Activated CD4-positive, alpha-beta memory T cell treated with anti-CD3 and anti-CD28 coated beads for 36 hours (primary cell): ENCODE data around the gene HECTD3. TPM values are rescaled to one million over a fixed set of nuclear protein-coding genes. Genes with fewer than 3 reads are reported as not detected.

Experiments used
- CTCF ChIA-PET: fragments of 350-600 bp; sonication (Branson Sonifier 250); formaldehyde crosslinking; loops from one replicate; lab custom pipeline; 2021; ENCODE audit warnings: antibody characterized with exemption, inconsistent platforms; lab: Charles Lee
- POLR2A ChIA-PET: fragments of 350-600 bp; sonication (Branson Sonifier 250); formaldehyde crosslinking; loops from one replicate; lab custom pipeline; 2021; ENCODE audit warnings: antibody characterized with exemption; lab: Charles Lee
- DNase-seq: peaks from one replicate; pipeline ENCODE4 v3.0.0-alpha.2; 2020
- H3K27ac Mint-ChIP-seq: one replicate; pipeline ENCODE4 v1.8.0; 2021; ENCODE audit warnings: mixed read lengths
- H3K27me3 Mint-ChIP-seq: one replicate; pipeline ENCODE4 v1.8.0; 2021; ENCODE audit warnings: mixed read lengths
- H3K36me3 Mint-ChIP-seq: one replicate; pipeline ENCODE4 v1.8.0; 2021; ENCODE audit warnings: mixed read lengths
- H3K4me1 Mint-ChIP-seq: one replicate; pipeline ENCODE4 v1.8.0; 2021; ENCODE audit warnings: low read depth, mixed read lengths
- H3K4me3 Mint-ChIP-seq: one replicate; pipeline ENCODE4 v1.8.0; 2021; ENCODE audit warnings: mild to moderate bottlenecking, mixed read lengths
- H3K9me3 Mint-ChIP-seq: one replicate; pipeline ENCODE4 v1.8.0; 2021; ENCODE audit warnings: mixed read lengths
- intact Hi-C: fragments of 100-400 bp; cut with micrococcal nuclease; formaldehyde crosslinking; loops from one replicate; pipeline ENCODE4 v1.15.1; 2023
- total RNA-seq, 2 experiments: library from RNA; stranded (reverse); gene quantifications; one replicate each; pipeline ENCODE4 v1.2.3, GENCODE V29; 2021

HECTD3 gene
- total RNA-seq, 2 experiments from 2014 or later: 23.7 to 25.0 TPM

DNA sequence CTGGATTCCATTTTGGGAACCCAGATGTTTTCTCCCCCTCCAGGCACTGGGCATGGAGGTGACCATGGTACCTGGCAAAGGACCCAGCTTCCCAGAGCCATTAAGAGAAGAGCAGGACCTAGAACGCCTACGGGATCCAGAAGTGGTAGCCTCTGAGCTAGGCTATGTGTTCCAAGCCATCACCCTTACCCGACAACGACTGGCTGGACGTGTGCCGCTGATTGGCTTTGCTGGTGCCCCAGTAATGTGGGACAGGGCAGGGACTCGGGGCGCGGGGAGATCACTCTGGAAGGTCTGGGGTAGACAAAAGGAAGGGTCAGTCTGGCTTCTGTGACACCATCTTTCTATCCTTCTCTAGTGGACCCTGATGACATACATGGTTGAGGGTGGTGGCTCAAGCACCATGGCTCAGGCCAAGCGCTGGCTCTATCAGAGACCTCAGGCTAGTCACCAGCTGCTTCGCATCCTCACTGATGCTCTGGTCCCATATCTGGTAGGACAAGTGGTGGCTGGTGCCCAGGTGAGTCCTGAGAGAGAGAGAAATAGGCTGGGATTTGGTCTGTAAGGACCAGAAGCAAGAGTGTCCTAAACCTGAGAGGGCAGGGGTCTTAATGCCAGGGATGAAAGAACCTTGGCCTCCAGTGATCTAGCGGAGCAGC is 2.6 kb upstream of the HECTD3 start:
- intact Hi-C loops: loop anchor here (1.0 to 10.0 kb wide), 8 partner anchors 177 to 739 kb away; partner anchors contain the start of genes ARMH1, BTBD19, DYNLT4 and IPP
- Mint-ChIP-seq H3K4me1 (peaks cover 44% of the 10 kb centered on the region), H3K4me3 (peak overlapping the region; percentile 25), H3K27ac (no peak overlapping the region), H3K9me3 (no peaks in the 10 kb centered on the region), H3K27me3 (no peaks in the 10 kb centered on the region), H3K36me3 (peaks cover 11% of the 10 kb centered on the region)
- no peak for DNase-seq
- ChIA-PET POLR2A (interaction anchor here (1.0 to 1.7 kb wide), 4 partner anchors 17 to 292 kb away, joined by 3 to 8 read pairs (median 4); no protein-coding TSS in a partner anchor), CTCF (interaction anchor here (0.6 to 5.7 kb wide), 24 partner anchors 14 to 506 kb away, joined by 3 to 259 read pairs (median 5); partner anchors contain the start of genes EIF2B3, MUTYH, TESK2 and TOE1)

DNA sequence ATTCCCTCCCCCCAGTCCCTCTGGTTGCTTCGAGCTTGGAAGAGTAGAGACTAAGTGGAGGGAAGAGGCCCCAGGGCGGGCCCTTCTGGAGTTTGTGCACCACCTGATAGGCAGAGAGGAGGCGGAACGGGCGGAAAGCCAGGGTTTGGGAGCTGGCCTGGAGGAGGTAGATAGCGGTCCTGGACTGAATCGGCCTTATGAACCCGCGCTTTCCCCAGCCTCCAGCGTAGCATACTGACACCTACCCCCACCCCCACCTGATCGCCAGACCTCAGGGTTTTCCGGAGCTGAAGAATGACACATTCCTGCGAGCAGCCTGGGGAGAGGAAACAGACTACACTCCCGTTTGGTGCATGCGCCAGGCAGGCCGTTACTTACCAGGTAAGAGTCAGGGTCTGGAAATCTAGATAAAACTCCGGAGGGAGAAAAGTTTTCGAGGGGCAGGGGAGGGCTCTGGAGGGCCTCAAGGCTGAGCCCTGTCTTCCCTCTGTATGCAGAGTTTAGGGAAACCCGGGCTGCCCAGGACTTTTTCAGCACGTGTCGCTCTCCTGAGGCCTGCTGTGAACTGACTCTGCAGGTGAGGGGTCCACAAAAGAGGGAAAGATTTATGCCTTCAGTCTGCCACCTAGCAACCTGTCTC is 1.6 kb upstream of the HECTD3 start:
- Mint-ChIP-seq H3K36me3 (peaks cover 13% of the 10 kb centered on the region), H3K4me3 (peak overlapping the region; percentile 82), H3K27ac (peak overlapping the region; percentile 92), H3K9me3 (no peaks in the 10 kb centered on the region), H3K27me3 (no peaks in the 10 kb centered on the region), H3K4me1 (peaks cover 41% of the 10 kb centered on the region)
- intact Hi-C loops: loop anchor here (1.0 to 10.0 kb wide), 9 partner anchors 26 to 740 kb away; partner anchors contain the start of genes ARMH1, BTBD19, DYNLT4 and EIF2B3
- ChIA-PET POLR2A (interaction anchor here (0.8 to 4.5 kb wide), 12 partner anchors 16 to 509 kb away, joined by 3 to 41 read pairs (median 14); partner anchors contain the start of genes CCDC163, EIF2B3, MMACHC and MUTYH), CTCF (interaction anchor here (0.6 to 5.7 kb wide), 12 partner anchors 88 to 480 kb away, joined by 3 to 259 read pairs (median 6); partner anchors contain the start of genes HPDL, MUTYH, PLK3 and TESK2)
- peak; percentile 63 for DNase-seq

DNA sequence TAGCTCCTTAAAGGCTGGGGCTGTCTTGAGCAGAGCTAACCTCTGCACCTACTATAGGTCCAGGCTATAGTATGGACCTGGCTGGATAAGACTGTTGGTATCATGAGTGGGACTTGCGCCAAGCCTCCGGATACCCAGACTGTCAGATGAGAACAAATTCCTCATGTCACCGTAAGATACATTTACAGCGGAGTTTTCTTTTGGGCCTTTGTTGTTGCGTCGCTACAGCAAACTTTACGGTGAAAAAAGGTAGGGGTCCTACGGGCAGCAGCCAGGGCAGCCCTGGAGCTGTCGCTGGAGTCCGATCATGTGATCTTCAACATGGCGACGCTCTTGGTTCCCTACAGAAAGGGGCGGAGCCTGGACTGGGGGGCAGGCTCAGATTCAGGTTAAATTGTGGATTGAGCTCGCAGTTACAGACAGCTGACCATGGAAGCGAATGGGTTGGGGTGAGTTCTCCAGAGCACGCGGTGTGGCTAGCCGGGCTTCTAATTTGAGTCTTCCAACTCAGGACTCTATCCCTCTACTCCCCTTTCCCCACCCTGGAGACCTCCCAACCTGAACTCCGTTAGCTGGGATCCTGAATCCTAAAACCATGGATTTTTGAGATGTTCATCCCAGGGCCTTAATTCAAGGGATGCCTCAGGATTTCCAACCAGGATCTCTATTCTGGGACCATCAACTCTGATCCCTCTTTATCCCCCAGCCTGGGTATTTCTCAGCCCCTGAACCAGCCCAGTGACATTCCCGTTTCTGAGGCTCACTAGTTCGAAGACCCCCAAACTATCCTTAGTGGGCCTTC is 914 bp upstream of the HECTD3 start, which contains the start of gene UROD:
Gene UROD (plus strand): TSS at position 418 of the 802 bp plus-strand sequence. CDS start 12 bp downstream, at position 430.
- Mint-ChIP-seq H3K36me3 (peaks cover 14% of the 10 kb centered on the region), H3K27ac (peak within 1 kb of the TSS; percentile 92), H3K4me1 (peaks cover 41% of the 10 kb centered on the region), H3K27me3 (no peaks in the 10 kb centered on the region), H3K4me3 (peak within 1 kb of the TSS; percentile 82), H3K9me3 (no peaks in the 10 kb centered on the region)
- ChIA-PET CTCF (interaction anchor here (0.5 to 5.7 kb wide), 16 partner anchors 25 to 573 kb away, joined by 3 to 259 read pairs (median 6); partner anchors contain the start of genes EIF2B3, HPDL, MUTYH and PLK3), POLR2A (interaction anchor here (0.5 to 4.5 kb wide), 23 partner anchors 15 to 510 kb away, joined by 3 to 41 read pairs (median 7); partner anchors contain the start of genes BTBD19, CCDC163, EIF2B3 and HPDL)
- intact Hi-C loops: loop anchor here (1.0 to 10.0 kb wide), 9 partner anchors 26 to 740 kb away; partner anchors contain the start of genes ARMH1, BTBD19, DYNLT4 and EIF2B3
- DNase-seq: peak; percentile 96

DNA sequence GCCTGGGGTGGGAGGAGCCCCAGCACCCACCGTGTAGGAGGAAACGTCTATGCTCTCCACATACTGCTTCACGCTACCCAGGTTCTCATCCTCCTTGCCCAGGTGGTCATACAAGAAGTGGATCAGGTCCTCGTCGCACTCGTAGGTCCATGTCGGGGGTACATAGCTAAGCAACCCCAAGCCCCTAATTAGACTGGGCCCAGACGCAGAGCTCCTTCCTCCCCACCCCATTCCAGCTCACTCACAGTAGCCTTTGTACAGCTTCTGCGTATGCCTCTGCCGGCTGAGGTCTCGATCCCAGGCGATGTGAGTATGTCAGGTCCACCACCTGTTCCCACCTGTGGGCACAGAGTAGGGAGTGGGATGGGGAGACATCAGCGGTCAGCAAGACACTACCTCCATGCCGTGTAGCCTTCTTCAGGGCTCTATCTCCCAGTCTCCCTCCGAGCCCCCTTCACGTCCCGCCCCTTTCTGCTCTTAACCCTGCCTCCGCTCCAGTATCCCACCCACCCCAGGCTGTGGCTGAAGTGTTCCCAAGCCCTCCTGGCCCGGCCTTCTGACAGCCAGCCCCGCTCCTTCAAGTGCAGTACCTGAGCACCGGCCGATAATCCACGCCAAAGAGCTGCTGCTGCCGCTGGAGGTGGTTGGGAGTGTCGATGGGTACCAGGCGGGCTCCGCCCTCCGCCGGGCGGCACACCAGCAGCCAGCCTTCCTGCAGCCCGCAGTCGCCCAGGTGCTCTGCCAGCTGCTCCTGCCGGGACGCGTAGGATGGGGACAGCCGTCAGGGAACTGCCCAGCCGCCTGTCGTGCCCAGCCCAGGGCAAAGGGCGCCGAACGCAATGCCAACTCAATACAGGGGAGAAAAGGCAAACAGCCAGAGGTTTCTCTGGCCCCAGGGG is 919 bp downstream of the HECTD3 start:
- Mint-ChIP-seq H3K4me3 (peak overlapping the region; percentile 82), H3K27ac (peak overlapping the region; percentile 47), H3K36me3 (peaks cover 24% of the 10 kb centered on the region), H3K4me1 (peaks cover 41% of the 10 kb centered on the region), H3K27me3 (no peaks in the 10 kb centered on the region), H3K9me3 (no peaks in the 10 kb centered on the region)
- DNase-seq: peak; percentile 49
- CTCF ChIA-PET: interaction anchor here (0.6 to 5.7 kb wide), 15 partner anchors 9 to 482 kb away, joined by 3 to 259 read pairs (median 7); partner anchors contain the start of genes EIF2B3, MUTYH, PLK3 and RNU5D-1
- POLR2A ChIA-PET: interaction anchor here (1.1 to 4.5 kb wide), 20 partner anchors 8 to 512 kb away, joined by 3 to 41 read pairs (median 8); partner anchors contain the start of genes BTBD19, EIF2B3, HPDL and MUTYH
- intact Hi-C loops: loop anchor here (5.0 to 10.0 kb wide), 3 partner anchors 205 to 742 kb away; partner anchors contain the start of genes ARMH1, BTBD19, DYNLT4 and IPP

DNA sequence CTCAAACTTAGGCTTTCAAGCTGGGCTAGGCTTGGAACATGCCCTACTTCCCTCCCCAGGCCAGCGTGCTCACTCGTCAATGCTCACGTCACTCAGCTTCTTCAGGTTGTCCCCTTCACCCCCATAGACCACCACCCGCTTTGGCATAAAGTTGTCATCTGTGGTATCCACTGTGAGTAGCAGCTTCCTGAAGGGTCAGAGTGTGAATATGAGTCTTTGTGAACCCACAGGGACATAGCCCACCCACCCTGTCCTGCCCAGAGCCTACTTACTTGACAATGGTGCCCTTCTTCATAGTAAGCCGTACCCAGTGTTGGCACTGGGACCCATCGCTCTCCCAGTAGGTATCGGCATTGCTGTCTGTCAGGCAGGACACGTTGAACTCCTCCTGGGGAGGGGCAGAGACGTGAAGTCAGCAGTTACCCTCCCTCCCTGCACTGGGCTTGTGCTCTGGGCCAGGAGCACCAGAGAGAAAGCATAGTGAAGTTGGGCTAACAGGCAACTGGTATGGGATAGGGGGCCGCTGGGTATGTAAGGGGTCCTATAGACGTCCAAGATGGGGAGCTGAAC is 1.7 kb downstream of the HECTD3 start:
- no peak for DNase-seq
- Mint-ChIP-seq H3K27ac (no peak overlapping the region), H3K27me3 (no peaks in the 10 kb centered on the region), H3K36me3 (peaks cover 21% of the 10 kb centered on the region), H3K4me3 (peak overlapping the region; percentile 82), H3K4me1 (peaks cover 38% of the 10 kb centered on the region), H3K9me3 (no peaks in the 10 kb centered on the region)
- POLR2A ChIA-PET: interaction anchor here (4.5 kb wide), 1 partner anchor 293 kb away, joined by 41 read pairs; no protein-coding TSS in a partner anchor
- intact Hi-C loops: no loop called here
- CTCF ChIA-PET: interaction anchor here (1.1 to 5.7 kb wide), 4 partner anchors 10 to 293 kb away, joined by 3 to 259 read pairs (median 14); partner anchors contain the start of gene PLK3

DNA sequence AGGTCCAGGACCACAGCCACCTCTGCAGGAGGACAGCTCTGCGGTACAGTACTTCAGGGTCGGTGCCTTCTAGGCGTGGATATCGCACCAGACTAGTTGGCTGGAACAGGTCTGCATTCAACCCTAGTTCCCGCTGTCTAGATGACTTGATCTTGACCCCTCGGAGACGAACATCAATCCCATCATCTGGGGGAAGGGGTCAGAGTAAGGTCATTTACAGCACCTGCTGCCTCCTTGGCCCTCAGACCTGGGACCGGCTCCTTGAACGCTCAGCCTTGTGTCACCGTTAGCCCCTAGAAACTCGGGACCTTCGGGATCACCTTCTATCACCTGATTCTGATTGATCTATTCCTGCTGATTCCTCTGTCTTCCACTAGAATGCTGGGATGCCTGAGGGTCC is 2.6 kb downstream of the HECTD3 start:
- Mint-ChIP-seq H3K27ac (no peak overlapping the region), H3K4me3 (no peak overlapping the region), H3K4me1 (peaks cover 30% of the 10 kb centered on the region), H3K27me3 (no peaks in the 10 kb centered on the region), H3K36me3 (peaks cover 21% of the 10 kb centered on the region), H3K9me3 (no peaks in the 10 kb centered on the region)
- ChIA-PET CTCF (interaction anchor here (0.8 kb wide), 1 partner anchor 10 kb away, joined by 3 read pairs; no protein-coding TSS in a partner anchor), POLR2A (interaction anchor here (4.5 kb wide), 1 partner anchor 294 kb away, joined by 41 read pairs; no protein-coding TSS in a partner anchor)
- no peak for DNase-seq
- intact Hi-C loops: no loop called here

DNA sequence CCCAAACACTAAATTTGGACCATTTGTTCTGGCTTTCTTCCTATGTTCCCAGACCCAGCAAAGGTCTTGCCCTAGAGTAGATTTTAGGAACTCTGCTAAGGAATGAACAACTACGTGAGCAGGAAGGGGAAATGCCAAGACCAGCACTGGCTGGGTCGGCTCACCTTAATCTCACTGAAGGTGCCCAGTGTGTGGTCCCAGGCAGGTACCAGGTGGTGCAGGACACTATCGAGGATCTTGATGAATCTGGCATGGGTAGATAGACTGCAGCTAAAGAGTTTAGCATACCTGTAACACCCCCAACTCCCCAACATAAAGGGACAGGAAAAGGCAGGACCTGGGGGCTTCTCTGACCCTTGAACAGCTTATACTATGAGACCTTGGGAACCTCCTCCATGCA is 3.0 kb downstream of the HECTD3 start:
- Mint-ChIP-seq H3K4me1 (peaks cover 27% of the 10 kb centered on the region), H3K4me3 (no peak overlapping the region), H3K9me3 (no peaks in the 10 kb centered on the region), H3K36me3 (peaks cover 23% of the 10 kb centered on the region), H3K27ac (no peak overlapping the region), H3K27me3 (no peaks in the 10 kb centered on the region)
- no peak for DNase-seq
- intact Hi-C loops: no loop called here
- ChIA-PET CTCF (interaction anchor here (0.8 kb wide), 1 partner anchor 10 kb away, joined by 3 read pairs; no protein-coding TSS in a partner anchor), POLR2A (no interaction called here)

DNA sequence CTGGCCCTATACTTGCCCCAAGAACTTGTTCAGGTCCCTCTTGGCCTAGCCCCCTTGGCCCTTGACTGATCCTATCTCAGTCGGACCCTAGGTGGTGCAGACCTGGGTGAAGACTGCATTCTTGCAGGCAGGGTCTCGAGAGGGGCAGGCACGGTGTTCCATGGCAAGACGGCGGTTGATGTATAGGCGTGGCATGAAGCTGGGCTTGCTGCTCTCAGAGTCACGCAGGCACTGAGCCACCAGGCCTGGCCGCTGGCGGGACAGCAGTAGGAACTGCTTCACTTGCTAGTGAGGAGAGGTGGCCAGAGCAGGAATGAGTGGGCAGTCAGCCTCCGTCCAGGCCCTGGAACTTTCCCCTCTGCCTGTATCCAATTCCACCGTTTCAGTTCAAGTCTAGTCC is 3.8 kb downstream of the HECTD3 start:
- CTCF ChIA-PET: interaction anchor here (0.8 kb wide), 1 partner anchor 11 kb away, joined by 3 read pairs; no protein-coding TSS in a partner anchor
- no peak overlapping the region for H3K4me3 Mint-ChIP-seq
- DNase-seq: no peak
- no peaks in the 10 kb centered on the region for H3K27me3 Mint-ChIP-seq
- POLR2A ChIA-PET: no interaction called here
- H3K4me1 Mint-ChIP-seq: peaks cover 25% of the 10 kb centered on the region
- no peak overlapping the region for H3K27ac Mint-ChIP-seq
- intact Hi-C loops: no loop called here
- peaks cover 29% of the 10 kb centered on the region for H3K36me3 Mint-ChIP-seq
- no peaks in the 10 kb centered on the region for H3K9me3 Mint-ChIP-seq

DNA sequence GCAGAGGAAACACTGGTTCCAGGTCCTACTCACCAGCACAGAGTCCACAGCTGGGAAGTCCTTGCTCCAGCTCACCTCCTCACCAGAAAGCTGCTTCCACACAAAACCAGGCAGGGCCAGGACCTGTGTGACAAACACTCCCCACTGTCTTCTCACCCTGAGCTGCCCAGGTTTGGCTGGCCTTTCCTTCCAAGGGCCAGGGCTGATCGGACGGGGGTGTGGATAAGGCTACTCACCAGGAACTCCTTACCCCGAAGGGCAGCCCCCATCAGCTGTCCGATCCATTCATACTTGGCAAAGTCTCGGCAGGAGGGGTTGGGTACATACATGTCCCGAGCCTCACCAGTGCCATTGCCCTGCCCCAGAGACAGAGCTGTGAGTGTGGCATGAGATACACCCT is 5.4 kb downstream of the HECTD3 start:
- peaks cover 31% of the 10 kb centered on the region for H3K36me3 Mint-ChIP-seq
- DNase-seq: no peak
- H3K9me3 Mint-ChIP-seq: no peaks in the 10 kb centered on the region
- peaks cover 18% of the 10 kb centered on the region for H3K4me1 Mint-ChIP-seq
- intact Hi-C loops: no loop called here
- ChIA-PET CTCF (no interaction called here), POLR2A (no interaction called here)
- H3K4me3 Mint-ChIP-seq: no peak overlapping the region
- no peaks in the 10 kb centered on the region for H3K27me3 Mint-ChIP-seq
- H3K27ac Mint-ChIP-seq: no peak overlapping the region
